CD4-positive, alpha-beta T cell treated with Interferon alpha-2 for 1 hour (primary cell): Measurements from ENCODE around the gene STARD9.
A peak's percentile ranks its signal among the peaks of the same experiment; 100 is the strongest.
"Not testable (repeated sequence)": the region's sequence is repeated elsewhere in the genome, so short reads cannot be mapped to it uniquely, and the experiment has no call there.

ENCODE experiments used
- DNase-seq, 2 donors: peaks; one replicate each; pipeline ENCODE4 v3.0.0-alpha.2; 2020 to 2022

Gene STARD9

DNA sequence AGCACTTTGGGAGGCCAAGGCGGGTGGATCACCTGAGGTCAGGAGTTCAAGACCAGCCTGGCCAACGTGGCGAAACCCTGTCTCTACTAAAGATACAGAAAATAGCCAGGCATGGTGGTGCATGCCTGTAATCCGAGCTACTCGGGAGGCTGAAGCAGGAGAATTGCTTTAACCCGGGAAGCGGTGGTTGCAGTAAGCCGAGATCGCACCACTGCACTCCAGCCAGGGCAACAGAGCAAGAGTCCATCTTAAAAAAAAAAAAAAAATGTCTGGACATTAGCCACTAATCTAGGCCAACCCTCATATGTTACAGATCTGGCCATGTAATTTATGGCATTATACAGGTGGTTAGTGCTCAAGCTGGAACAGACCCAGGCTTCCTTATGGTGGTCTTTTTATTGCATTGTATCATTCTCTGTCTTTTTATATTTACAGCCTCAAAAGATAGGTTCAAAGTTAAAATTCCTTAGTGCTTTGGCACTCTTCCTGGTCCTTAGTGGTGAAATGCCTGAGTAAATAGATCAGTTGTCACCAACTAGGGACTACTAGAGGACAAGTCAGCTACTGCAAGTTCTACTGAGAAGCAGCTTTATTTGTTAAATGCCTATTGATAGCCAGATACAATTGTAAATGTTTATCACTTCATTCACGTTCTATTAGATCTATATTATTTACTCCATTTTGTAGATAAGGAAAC is 16.0 kb downstream of the STARD9 start:
- no peak for DNase-seq

DNA sequence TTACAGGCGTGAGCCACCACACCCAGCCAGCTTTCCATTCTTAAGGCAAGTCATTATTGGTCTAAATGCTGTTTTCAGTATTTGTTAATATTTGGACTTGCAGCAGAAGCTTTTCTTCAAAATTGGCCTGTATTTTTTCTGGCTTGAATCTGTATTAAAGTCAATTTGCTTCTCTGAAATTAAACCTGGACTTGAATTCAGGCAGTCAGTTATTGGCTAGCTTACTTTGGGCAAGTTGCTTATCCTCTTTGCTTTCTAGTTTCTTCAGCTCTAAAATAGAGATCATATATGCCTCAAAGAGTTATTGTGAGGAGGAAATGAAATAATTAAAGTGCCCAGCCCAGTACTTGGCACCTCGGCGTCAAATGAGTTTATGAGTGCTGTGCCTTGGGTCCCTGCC is 17.3 kb downstream of the STARD9 start:
- DNase-seq: no peak

DNA sequence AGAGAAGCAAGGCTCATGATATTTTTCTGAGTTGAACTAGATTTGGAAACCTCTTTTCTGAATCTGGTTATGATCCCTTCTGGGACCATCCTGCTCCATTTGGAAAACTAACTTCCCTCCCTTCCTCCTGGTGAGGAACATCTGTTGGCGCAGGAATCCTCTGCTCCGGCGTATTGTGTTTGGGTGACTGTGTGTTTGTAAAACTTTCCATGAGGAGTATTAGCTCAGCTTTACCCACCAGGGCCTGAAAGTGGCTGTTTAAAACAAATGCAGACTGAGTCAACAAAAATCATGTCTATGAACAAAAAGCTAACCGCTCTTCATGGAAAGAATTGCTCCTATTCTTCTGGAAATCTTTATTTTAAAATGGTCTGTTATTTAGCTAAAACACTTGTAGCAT is 17.7 kb downstream of the STARD9 start:
- no peak for DNase-seq

DNA sequence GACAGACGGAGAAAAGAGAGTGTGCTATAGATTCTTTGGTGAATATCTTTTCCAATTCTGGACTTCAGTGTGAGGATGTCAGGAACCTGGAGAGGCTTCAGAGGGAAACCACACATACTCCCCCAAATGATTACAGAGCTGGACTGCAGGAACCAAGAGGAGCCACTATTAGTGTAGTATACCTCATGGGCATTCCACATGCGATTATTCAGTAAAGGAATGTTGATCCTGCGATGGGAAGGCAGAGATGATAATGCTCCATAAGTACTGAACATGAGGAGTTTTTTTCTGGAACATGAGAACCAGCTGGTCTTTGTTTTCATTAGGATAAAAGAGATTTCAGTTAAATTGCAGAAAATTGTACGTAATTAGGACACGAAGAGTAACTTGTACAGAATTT is 18.7 kb downstream of the STARD9 start:
- DNase-seq: no peak

DNA sequence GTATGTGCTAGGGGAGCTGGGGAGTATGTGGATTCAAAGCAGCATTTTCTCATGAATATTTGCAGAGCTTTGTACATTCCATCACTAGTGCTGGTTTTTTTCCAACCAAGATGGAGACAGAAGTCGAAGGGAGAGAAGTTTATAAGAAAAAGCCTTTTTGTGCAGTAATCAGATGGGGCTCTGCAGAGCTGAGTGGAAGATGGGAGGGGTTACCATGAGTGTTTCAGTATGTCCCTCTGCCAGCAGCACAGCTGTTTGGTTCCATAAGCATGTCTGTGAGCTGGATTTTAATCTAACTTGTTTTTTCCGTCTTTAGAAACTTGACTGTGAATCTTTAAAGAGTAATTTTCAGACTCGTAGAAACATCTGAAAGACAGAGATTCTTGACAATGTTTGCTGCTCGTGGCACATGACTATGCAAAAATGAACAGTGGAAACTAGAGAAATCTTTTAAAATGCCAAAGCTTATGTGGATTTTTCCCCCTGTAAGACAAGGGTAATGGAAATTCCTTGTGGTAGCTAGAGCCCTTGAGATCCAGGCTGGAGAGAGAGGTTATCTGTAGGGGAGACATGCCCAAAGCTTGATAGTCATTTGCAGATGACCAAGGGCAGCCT is 20.3 kb downstream of the STARD9 start:
- no peak for DNase-seq

DNA sequence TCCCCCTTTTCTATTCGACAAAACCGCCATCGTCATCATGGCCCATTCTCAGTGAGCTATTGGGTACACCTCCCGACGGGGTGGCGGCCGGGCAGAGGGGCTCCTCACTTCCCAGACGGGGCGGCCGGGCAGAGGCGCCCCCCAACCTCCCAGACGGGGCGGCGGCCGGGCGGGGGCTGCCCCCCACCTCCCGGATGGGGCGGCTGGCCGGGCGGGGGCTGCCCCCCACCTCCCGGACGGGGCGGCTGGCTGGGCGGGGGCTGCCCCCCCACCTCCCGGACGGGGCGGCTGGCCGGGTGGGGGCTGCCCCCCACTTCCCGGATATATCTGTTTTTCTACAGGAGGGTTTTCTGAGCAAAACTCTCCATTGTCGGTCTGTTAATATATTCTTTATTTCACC is 25.9 kb downstream of the STARD9 start:
- DNase-seq: not testable (repeated sequence)

DNA sequence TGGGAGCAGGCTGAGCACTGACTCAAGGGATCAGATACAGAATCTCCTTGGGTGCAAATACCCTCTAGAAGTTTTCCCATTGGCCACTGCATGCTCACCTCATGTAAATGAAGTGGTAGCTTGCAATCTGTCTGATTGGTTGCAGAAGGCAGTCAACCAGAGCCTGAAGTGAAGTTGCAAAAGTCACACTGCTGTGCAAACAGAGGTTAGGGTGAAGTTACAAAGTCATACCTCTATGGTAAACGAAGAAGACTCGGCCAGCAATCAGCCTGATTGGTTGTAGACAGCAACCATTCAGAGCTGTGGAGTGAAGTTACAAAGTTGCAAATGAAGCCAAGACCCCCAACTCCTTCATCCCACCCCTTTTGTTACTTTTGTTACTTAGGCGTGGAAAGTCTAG is 27.1 kb downstream of the STARD9 start:
- DNase-seq: no peak

GRCh38 chr15:42603978-42604377 is 28.6 kb downstream of the STARD9 start:
- DNase-seq: no peak

DNA sequence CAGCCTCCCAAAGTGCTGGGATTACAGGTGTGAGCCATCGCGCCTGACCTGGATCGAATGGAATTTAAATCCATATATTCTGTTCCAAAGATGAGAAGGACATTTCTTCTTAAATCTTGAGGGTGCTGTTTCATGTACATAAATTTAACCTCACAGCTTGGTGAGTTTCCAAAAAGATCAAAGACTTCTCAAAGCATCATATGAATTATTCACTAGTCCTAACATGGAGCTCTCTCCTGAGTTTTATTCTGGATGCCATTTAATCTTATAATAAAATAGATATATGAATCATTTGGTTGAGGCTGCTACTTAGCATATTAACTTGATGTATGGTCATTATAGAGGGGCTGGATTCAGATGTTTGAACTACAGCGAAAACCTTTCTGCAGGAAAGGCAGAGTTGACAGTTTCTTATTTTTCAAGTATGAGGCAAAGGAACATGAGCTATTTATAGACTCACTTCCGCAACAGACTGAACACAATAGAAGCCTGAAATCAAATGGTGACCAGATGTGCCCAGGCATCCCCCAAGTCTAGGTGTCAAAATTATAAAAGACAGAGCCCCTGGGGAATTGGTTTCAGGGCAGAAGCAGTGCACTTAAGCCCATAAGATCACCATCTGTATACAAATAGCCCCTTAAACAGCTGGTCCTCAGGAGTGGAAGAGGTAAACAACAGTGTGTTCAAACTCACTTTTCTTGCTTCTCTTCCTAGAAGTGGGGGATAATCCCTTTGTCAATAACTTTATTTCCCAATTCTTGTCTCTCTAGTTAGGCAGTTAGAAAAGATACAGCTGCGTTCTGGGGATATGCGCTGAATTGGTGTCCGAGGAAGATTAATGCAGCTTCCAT is 29.7 kb downstream of the STARD9 start:
- peak in 1 of 2 donors; percentile 18 for DNase-seq

- no peak for DNase-seq
Measured at GRCh38 chr15:42605796-42606195, 30.4 kb downstream of the STARD9 start.

- DNase-seq: peak; percentile 39 to 50
Measured at GRCh38 chr15:42608110-42608531, 32.7 kb downstream of the STARD9 start.

GRCh38 chr15:42608752-42609488 is 33.5 kb downstream of the STARD9 start:
- DNase-seq: no peak

DNA sequence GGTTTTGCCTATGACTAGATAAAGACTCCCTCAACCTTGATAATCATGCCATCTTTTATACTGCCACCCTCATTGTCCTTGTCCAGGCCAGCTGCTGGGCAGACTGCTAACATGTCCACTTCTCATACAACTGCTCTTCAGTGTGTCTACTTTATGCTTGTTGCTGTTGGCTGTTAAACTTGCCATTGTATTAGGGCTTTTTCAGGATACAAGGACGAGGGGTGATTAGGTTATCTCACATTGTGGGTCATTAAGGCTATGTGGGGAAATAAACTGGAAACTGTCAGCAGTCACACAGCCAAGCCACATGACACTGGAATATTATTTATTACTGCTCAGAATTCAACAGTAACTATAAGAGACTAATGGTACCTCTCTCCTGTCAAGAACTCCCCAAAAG is 36.1 kb downstream of the STARD9 start:
- no peak for DNase-seq

- no peak for DNase-seq
Measured at GRCh38 chr15:42612367-42612912, 37.0 kb downstream of the STARD9 start.

GRCh38 chr15:42616107-42616506 is 40.7 kb downstream of the STARD9 start:
- no peak for DNase-seq

- no peak for DNase-seq
Measured at GRCh38 chr15:42619656-42620371, 44.4 kb downstream of the STARD9 start.

- DNase-seq: no peak
Measured at GRCh38 chr15:42621386-42621785, 46.0 kb downstream of the STARD9 start.

GRCh38 chr15:42621996-42622925 is 46.9 kb downstream of the STARD9 start:
- no peak for DNase-seq

DNA sequence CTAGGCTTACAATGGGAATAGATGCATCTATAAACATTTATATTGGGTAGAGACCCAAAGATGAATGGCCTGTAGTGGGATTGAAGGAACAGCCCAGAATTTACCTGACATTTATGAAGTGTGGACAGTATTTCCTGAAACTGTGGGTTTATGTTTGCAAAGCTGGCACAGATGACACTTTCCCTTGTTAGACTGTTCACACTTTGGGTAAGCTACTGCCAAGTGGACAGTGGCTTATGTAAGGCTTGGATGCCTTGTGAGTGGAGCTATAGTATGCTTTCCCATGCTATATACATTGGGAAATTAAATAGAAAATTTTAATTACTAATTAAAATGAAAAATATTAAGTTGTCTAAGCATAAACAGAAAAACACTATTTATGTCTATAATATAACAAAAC is 48.5 kb downstream of the STARD9 start:
- no peak for DNase-seq

GRCh38 chr15:42627485-42627884 is 52.1 kb downstream of the STARD9 start:
- no peak for DNase-seq

- no peak for DNase-seq
Measured at GRCh38 chr15:42628761-42629160, 53.4 kb downstream of the STARD9 start.
